GM21723 (cell line): Measurements from ENCODE around the gene C3orf33.

ENCODE experiments used
- ATAC-seq: cut with Tn5 transposase; IDR thresholded peaks from one replicate; pipeline ENCODE4 v1.9.1; 2021; ENCODE audit warnings: mild to moderate bottlenecking, moderate library complexity; ENCODE audit not compliant: unreplicated experiment

The C3orf33 gene

DNA sequence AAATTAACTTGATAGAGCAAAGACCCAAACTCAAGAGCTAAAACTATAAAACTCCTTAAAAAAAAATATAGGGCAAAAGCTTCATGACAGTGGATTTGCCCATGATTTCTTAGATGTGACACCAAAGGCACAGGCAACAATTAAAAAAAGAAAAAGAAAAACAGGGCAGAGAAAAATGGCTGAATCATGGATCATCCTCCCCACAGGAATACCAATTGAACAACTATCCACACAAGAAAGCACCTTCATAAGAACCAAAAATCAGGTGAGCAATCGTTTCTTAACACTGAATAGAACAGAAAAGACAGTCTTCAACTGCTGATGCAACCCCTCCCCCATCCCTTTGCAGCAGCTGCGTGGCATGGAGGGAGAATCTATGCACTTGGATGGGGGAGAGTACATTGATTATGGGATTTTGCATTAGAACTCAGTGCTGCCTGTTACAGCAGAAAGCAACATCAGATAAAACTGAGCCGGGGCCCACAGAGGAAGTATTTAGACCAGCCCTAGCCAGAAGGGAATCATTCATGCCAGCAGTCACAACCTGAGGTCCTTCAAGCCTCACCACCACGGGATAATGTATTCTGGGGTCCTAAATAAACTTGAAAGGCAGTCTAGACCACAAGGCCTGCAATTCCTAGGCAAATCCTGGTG lies 15.7 kb downstream of the C3orf33 start:
- ATAC-seq = no peak

DNA sequence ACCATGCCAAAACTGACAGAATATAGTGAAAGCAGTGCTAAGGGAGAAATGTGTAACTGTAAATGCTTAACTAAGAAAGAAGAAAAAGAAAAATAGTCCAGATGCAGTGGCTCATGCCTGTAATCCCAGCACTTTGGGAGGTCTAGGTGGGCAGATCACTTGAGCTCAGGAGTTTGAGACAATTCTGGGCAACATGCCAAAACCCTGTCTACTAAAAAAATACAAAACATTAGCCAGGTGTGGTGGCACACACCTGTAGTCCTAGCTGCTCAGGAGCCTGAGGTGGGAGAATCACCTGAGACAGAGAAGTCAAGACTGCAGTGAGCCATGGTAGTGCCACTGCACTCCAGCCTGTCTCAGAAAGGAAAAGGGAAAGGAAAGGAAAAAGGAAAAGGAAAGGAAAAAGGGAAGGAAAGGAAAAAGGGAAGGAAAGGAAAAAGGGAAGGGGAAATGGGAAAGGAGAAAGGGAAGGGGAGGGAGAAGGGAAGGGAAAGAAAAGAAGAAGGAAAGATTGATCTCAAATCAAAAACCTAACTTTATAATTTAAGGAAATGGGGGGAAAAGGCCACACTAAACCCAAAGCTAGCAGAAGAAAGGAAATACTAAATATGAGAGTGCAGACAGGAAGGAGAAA lies 20.3 kb downstream of the C3orf33 start:
- no peak for ATAC-seq

DNA sequence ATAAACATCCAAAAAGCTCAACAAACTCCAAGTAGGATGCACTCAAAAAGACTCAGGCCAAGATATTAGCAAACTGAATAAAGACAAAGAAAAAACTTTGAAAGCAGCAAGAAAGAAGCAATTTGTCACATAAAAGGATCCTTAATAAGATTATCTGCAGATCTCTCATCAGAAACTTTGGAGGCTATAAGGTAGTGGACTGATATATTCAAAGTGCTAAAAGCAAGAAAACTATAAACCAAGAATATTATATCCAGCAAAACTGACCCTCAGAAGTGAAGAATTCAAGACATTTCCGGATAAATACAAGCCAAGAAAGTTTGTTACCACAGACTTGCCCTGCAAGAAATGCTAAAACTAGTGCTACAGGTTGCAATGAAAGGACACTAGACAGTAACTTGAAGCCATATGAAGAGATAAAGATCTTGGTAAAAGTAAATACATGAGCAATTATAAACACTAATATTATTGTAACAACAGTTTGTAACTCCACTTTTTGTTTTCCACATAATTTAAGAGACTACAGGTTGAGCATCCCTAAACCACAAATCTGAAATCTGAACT lies 23.6 kb downstream of the C3orf33 start:
- no peak for ATAC-seq

DNA sequence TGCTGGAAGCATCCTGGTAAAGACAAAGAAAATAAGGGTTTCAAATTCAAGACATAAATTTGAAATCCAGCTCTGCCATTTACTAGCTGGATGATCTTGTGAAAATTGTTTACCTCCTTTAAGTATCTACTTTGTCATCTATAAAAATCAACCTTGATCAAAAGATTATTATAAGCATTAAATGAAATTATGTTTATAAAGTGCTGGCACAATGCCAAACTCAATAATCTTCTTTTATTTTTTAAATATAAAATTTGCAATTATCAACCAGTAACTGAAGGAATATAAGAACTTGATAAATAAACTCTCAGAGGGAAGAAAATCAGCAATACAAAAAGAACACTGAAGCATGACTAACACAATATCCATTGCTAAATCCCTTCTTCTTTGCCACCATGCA lies 25.8 kb downstream of the C3orf33 start:
- no peak for ATAC-seq

DNA sequence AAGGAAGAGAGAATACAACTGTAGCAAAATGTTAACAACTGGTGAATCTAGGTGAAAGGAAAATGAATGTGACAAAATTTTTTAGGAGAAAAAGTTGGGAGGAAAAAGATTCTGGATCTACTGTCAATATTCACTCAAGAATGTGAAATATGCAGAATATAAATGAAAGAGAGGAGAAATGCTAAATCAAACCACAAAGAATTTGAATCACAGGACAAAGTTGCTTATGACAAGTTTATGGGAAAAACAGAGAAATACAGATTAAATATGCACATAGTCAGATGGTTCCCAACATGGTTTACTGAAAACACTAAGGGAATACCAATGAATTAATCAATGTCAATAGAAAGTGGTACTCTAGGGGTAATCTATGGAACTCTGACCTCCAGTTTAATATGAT lies 27.6 kb downstream of the C3orf33 start:
- no peak for ATAC-seq

DNA sequence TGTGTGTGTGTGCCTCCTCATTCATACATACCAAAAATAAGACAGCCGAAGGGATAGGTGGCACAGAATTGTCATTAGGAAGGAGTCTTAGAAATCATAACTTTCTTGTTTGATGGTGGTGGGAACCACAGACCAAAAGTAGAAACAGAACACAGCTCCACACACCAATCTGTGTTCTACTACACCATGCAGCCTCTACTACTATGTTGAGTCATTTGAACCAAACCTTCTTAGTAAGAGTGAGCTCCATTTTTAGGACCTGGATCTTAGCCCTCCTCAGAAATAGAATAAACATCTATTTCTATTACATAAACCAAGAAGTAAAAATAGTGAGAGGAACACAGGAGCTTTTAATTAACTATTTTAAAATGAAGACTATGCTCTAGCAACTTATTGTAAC lies 33.3 kb downstream of the C3orf33 start:
- ATAC-seq = no peak

DNA sequence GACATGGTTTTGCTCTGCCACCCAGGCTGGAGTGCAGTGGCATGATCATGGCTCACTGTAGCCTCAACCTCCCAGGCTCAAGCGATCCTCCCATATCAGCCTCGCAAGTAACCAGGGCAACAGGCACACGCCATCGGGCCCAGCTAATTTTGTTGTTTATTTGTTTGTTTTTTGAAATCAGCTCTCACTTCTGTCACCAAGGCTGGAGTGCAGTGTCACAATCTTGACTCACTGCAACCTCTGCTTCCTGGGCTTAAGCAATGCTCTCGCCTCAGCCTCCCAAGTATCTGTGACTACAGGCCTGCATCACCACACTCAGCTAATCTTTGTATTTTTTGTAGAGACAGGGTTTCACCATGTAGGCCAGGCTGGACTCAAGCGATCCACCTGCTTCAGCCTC lies 35.0 kb downstream of the C3orf33 start:
- no peak for ATAC-seq

DNA sequence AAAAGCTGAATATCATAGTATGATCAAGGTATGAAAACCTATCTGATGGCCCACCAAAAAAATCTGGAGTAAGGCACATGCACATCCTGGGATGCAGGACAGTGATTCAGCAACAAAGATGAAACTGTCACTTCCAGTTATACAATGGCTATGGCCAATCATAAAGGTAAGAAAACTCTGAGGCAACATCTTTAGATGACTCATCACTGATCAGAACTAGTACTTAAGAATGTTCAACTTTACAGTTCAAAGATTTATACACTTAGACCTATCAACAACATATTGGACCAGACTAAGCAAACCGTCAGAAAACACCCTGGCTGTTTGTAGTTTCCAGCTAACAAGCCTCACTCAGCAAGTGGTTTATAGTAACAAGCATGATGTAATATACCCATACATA lies 39.9 kb downstream of the C3orf33 start:
- no peak for ATAC-seq

DNA sequence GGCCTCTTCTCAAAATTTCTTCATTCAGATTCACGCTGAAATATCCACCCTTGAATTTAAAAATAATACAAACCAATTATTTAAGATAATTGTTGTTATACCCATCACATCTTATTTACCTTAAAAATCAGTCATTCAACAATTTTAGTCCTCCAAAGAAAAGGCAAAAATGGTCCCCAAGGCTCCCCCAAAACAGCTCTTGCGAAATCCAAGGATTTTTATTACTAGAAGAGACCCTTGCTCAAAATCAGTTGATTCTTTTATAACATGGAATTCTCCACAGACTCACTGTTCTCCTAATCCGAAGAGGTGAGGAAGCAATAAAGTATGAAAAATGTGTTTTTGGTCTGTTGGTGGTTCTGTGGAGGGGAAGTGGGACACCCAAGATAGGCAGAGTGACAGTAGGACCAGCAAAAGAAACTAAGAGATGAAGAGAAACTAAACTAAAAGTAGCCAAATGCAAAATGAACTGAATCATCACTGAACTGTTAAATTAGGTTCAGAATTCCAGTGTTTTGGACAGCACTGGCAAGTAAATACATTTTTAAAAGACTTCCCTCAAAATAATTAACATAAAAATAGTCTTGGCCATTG lies 42.1 kb downstream of the C3orf33 start:
- no peak for ATAC-seq

DNA sequence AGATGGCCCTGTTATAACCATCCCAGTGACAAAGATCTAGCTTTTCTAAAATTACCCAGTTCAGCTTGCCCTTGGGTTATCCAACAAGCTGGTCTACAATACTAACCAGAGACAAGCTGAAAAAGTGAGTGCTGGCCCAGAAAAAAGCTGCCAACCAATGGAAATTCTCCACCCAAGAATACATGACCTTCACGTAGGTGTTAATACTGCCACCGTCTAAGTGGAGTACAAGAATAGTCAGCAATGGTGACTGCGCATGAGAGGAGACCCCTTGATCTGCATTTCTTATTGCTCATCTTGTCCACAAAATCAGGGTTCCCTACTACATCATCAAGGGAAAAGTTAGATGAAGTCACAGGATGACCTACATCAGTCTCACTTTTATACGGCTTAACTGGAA lies 45.4 kb downstream of the C3orf33 start:
- no peak for ATAC-seq

DNA sequence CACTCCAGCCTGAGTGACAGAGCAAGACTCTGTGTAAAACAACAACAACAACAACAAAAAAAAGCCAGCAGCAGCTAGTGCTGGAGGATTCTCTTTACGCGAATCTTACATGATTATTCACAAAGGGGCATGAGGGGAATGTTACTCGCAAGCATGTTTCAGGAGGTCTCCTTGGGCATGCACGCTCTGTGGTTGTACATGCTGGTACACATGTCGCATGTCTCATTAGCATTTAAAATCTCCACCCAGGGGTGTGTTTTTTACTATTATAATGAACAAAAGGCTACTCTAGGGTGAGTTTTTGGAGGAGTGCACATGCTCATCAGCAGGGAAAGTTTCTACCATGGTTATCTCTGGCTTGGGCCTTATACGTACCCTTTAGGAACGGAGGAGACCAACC lies 48.5 kb downstream of the C3orf33 start:
- no peak for ATAC-seq

DNA sequence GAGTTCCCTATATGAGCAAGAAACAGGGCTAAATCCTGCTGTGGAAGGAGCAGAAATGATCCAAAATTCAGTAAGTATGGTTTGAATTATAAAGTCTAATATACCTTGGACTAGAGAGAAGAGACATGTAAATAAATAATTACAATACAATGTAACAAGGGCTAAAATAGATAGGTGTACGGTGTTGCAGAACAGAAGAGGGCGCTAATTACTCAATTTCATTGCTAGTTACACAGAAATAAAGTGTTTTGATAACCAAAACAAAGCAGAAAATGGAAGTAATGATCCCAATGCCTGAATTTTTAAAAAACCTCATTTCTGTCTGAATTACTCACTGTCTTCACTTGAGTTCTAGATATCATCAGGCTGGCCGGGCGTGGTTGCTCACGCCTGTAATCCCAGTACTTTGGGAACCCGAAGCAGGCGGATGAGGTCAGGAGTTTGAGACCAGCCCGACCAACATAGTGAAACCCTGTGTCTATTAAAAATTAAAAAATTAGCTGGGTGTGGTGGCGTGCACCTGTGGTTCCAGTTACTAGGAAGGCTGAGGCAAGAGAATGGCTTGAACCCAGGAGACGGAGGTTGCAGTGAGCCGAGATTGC lies 52.9 kb downstream of the C3orf33 start:
- no peak for ATAC-seq

DNA sequence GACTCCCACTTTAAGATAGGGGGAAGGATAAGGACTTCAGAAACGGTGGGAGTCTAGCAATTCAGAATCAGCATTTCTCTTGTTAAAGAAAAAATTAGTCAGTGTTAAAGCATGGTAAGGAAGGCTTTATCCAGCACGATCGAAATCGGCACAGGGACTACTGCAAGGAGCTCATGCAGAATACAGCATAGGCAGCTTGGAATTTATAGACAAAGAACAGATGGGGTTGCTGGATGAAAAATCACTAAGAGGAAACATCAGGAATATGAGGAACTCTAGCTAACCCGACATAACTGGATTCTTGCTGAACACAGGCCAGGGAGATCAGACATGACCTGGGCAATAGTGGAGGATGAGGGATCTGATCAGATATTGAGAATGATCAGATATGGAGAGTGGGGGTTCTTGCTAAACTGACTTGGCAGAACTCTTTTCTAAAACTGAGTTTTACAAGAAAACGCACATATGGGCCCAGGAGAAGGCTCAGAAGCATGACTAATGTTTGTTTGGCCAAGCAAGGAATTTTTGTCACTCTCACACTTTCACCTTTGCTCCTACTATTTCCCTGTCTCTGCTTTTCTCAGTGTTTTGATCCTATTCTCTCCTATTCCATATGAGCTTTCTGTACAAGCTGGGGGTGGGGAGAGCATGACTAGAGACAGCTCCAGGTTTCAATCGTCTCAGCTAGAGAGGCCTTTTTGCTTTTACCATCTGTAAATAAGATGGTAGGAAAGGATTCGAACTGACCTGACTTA lies 57.3 kb downstream of the C3orf33 start:
- ATAC-seq = no peak

DNA sequence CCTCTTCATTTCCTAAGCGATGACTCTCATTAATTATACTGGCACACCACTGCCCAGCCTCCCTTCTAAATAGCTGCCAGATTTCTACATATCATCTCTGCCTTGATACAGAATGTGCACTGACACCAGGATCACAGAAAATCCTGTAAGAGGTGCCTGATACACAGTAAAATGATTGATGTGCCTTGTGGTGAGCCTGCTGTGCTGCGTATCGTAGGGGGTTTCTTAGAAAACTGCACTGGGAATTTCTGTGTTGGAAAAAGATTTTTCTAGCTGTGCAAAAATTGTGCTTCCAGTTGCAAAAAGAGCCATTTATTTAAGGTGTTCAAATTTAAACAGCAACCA lies 58.2 kb downstream of the C3orf33 start:
- ATAC-seq = no peak

DNA sequence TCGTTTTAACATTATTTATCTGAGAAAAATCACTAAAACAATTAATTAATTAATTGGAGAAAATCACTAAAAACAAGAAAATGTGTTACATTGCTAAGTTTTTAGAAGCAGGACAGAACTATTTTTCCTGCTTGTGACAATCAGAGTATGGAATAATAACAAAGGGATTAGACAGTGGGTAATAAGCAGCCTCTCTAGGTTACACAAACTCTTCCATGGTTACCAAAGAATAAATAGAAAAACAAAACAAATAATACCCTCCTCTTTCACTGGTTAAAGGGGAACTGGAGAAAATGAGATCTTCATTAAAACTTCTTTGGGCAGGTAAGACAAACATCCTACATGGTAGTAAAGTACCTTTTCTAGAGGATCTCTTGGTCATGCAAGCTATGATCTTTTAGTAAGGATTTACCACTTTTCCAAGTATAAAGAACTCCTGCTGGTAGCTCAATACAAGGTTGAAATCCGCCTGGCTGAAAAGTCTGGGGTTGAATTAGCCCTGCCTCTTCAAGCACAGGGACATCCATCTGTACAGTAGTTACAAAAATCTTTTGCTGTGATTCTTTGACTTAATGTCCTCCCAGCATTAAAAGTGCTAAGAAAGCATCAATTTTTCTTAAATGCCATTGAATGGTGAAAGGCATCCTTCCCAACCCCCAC lies 58.7 kb downstream of the C3orf33 start:
- ATAC-seq = no peak

DNA sequence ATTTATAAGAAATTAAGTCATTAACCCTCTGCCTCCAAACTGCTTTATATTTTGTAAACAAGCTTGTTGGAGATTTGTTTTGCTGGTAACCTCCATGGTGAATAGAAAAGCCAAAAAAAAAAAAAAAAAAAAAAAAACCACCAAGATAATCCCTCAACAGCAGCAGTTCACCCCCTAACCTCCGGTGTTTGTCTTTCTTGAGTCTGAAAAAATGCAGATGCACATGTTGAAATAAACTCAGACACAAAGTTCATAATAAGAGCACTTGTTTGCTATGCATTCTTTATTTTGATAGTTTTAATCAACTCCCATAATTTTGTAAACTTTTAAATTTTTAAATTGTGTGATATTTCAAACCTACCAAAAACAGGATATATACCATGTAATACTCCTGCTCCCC lies 59.4 kb downstream of the C3orf33 start:
- ATAC-seq = no peak

DNA sequence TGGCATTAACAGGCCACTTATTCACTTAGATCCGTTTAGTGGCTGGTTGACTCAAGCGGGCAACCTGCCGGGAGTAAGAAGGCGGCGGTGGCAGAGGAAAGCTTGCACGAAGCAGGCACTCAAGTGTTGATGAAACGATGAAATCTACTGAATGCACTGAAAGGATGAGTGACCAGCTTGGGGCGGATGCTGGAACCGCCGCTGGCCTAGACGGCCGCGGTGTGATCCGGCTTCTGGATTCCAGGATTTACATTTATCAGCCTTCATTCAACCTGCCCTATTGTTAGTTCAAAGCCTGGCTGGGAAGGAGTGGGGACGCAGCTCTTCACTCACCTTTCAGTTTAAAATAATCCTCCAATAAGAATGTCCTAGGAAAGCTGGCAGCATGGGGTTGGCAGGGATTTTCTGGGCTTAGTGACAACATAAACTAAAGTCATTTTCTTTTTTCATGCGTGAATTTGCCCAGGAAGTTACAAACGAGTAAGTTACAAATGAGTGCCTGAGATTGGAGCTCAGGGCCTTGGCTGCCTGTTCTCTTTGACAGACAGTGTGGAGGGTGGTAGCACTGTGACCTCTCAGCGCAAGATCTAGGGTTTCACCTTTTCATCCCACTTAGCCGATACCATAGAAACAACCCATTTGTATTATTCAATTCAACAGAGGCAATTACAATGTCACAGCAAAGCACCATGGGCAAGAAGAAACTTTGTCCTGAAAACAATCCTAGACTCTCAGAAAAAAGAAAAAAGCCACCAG lies 60.1 kb downstream of the C3orf33 start:
- no peak for ATAC-seq

DNA sequence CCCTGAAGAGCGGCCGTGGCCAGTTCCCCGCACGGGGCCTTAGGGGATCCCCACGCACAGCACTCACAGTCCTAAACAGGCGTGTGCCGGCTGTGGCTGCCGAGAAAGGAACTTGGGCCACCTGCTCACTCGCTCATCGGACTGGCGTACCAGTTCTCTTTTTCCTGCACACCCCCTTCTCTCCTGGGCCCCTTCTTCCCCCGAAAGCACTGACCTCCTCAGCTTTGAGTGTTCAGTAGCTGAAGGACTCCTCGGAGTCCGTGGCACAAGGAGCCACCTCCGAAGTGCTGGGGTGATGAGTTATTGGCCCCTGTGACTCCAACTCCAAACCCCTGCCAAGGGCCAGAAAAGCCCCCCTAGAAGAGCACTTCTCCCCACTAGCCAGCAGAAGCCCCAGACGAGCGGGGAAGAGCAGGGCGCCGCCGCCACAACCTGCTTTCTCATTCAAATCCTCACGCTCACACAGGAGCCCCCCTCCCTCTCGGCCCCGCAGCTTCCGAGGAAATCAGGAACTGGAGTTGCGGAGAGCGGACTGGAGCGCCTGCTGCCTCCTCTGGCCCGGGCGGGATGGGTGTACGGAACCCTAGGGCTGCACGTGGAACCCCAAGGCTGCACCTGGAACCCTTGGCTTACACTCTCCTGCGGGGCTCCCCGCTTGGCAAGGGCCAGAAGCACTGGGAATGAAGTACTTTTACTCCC lies 61.3 kb downstream of the C3orf33 start, which contains the start of gene PLCH1:
TSS of gene PLCH1 (minus strand) at position 446 of the 699 bp plus-strand sequence. CDS start 40,847 bp downstream, outside the sequence.
- peak; percentile 69 for ATAC-seq

DNA sequence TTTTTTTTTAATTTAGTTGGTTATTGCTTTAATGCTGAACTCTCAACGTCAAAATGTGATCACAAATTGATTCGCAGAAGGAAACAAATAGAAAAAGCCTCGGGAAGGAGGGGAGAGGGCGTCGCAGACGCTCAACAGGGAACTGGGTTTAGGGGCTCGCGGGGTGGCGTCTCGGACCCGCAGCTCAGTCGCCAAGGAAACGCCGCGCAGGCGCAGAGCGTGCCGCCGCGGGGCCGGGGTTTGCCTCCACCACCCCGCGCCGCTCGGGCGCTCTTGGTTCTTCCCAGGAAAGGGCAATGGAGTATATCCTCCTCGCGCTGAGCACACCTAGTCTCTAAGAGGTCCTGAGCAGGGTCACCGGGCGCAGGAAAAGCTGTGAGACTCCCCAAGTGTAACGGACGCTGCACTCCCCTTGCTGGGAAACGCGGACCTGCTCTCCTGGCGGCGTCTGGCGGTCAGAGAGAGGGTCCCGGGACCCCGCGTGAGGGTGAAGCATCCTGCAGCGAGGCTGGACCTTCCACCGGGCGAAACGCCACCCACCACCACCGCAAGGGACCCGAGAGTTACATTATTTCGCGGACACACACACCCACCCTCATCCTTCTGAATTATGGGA lies 62.0 kb downstream of the C3orf33 start:
- peak; percentile 47 for ATAC-seq
